ENCODE data around the gene IFT20. TPM values are rescaled to one million over a fixed set of nuclear protein-coding genes. Genes with fewer than 3 reads are reported as not detected.

IFT20 gene
- total and polyA plus RNA-seq, 9 of the 15 experiments (the other 6 are each of a cell fraction or from before 2014, with no cell fraction given): 11.2 to 38.6 (median 20.1) TPM

GRCh38 chr17:28295677-28296578 lies 39.3 kb downstream of the IFT20 start:
- 7% methylated on average over 3 of the region's 3 CpGs for WGBS (ENCODE audit: insufficient coverage, low coverage, missing lambda C conversion rate)
- Histone ChIP-seq H3K9me3 (replicated peaks; ENCODE audit: control insufficient read depth, insufficient read depth, low read depth, low read length) (no peaks in the 10 kb centered on the region), H3K27ac (ENCODE audit: extremely low read depth, low read depth, low read length) (no peak overlapping the region), H3K4me1 (replicated peaks in 1 of 2; ENCODE audit: control insufficient read depth in 2 of 2, insufficient read depth in 2 of 2, low read length in 2 of 2) (no peaks in the 10 kb centered on the region), H4K20me1 (replicated peaks; ENCODE audit: control insufficient read depth, insufficient read depth, low read length) (no peaks in the 10 kb centered on the region), H3K9ac (ENCODE audit: insufficient read depth in 1 of 2, low read depth in 2 of 2, low read length in 2 of 2) (no peak overlapping the region), H2AFZ (ENCODE audit: low read depth, low read length) (no peak overlapping the region), H3K36me3 (ENCODE audit: control insufficient read depth, insufficient read depth, low read length) (no peaks in the 10 kb centered on the region), H3K4me3 (no peak overlapping the region), H3K27me3 (ENCODE audit: control insufficient read depth in 2 of 2, insufficient read depth in 2 of 2, low read length in 2 of 2) (no peaks in the 10 kb centered on the region), H3K79me2 (ENCODE audit: control insufficient read depth, insufficient read depth, low read length) (no peaks in the 10 kb centered on the region), H3K4me2 (ENCODE audit: insufficient read depth, low read length) (no peak overlapping the region), H3K9me1 (ENCODE audit: control insufficient read depth, insufficient read depth, low read length) (no peaks in the 10 kb centered on the region)
- ATAC-seq (no peak), FAIRE-seq (no peak), DNase-seq (ENCODE audit: extremely low read depth in 1 of 4, low spot score in 3 of 4) (no peak)
- CTCF ChIA-PET (ENCODE audit: low intra/inter-chr PET ratio): no interaction called here
- intact Hi-C loops (cut with micrococcal nuclease): no loop called here
- POLR2A ChIA-PET: no interaction called here
- no TSS peak for BruUV-seq (replicated peaks)
- TF ChIP-seq ZNF316 (IDR thresholded peaks at IDR 0.05): 0 out of 2 replicates have a peak, but pooled peaks have one; percentile 5
- TF ChIP-seq U2AF2 (optimal IDR thresholded peaks at IDR 0.05; ENCODE audit: low read depth, low read length): no peak
- in situ Hi-C loops (cut with MboI): no loop called here

DNA sequence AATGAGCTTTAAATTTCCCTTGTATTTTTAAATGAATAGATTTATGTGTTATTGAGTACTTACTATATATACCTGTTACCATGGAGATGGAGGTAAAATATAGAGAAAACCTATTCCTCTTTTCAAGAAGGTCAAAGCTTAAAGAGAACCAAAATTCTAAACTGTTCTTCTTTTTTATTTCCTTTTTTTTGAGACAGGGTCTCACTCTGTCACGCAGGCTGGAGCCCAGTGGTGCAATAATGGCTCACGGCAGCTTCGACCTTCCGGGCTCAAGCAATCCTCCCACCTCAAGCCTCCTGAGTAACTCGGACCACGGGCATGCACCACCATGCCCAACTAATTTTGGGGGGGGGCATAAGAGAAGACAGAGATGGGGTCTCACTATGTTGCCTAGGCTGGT lies 41.3 kb downstream of the IFT20 start:
- no peaks in the 10 kb centered on the region for H3K36me3 ChIP-seq (ENCODE audit: control insufficient read depth, insufficient read depth, low read length)
- TF ChIP-seq, protein P1, sequence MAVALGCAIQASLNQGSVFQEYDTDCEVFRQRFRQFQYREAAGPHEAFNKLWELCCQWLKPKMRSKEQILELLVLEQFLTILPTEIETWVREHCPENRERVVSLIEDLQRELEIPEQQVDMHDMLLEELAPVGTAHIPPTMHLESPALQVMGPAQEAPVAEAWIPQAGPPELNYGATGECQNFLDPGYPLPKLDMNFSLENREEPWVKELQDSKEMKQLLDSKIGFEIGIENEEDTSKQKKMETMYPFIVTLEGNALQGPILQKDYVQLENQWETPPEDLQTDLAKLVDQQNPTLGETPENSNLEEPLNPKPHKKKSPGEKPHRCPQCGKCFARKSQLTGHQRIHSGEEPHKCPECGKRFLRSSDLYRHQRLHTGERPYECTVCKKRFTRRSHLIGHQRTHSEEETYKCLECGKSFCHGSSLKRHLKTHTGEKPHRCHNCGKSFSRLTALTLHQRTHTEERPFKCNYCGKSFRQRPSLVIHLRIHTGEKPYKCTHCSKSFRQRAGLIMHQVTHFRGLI (CRISPR knock-in tag; IDR thresholded peaks at IDR 0.05): no peak
- peak; percentile 36 for TF ChIP-seq RFX1 (IDR thresholded peaks at IDR 0.05)
- H3K9ac ChIP-seq (ENCODE audit: insufficient read depth in 1 of 2, low read depth in 2 of 2, low read length in 2 of 2): no peak overlapping the region
- H3K27me3 ChIP-seq (ENCODE audit: control insufficient read depth in 2 of 2, insufficient read depth in 2 of 2, low read length in 2 of 2): no peaks in the 10 kb centered on the region
- CTCF ChIA-PET (ENCODE audit: low intra/inter-chr PET ratio): no interaction called here
- no peaks in the 10 kb centered on the region for H3K4me1 ChIP-seq (replicated peaks in 1 of 2; ENCODE audit: control insufficient read depth in 2 of 2, insufficient read depth in 2 of 2, low read length in 2 of 2)
- H3K4me2 ChIP-seq (ENCODE audit: insufficient read depth, low read length): no peak overlapping the region
- H3K27ac ChIP-seq (ENCODE audit: extremely low read depth, low read depth, low read length): no peak overlapping the region
- no peaks in the 10 kb centered on the region for H3K9me1 ChIP-seq (ENCODE audit: control insufficient read depth, insufficient read depth, low read length)
- no TSS peak for BruUV-seq (replicated peaks)
- intact Hi-C loops (cut with micrococcal nuclease): no loop called here
- in situ Hi-C loops (cut with MboI): no loop called here
- FAIRE-seq (no peak), DNase-seq (ENCODE audit: extremely low read depth in 1 of 4, low spot score in 3 of 4) (no peak), ATAC-seq (no peak)
- 42% methylated on average over 6 of the region's 6 CpGs for WGBS (ENCODE audit: insufficient coverage, low coverage, missing lambda C conversion rate)
- no peaks in the 10 kb centered on the region for H4K20me1 ChIP-seq (replicated peaks; ENCODE audit: control insufficient read depth, insufficient read depth, low read length)
- no peaks in the 10 kb centered on the region for H3K79me2 ChIP-seq (ENCODE audit: control insufficient read depth, insufficient read depth, low read length)
- H2AFZ ChIP-seq (ENCODE audit: low read depth, low read length): no peak overlapping the region
- H3K9me3 ChIP-seq (replicated peaks; ENCODE audit: control insufficient read depth, insufficient read depth, low read depth, low read length): no peaks in the 10 kb centered on the region
- H3K4me3 ChIP-seq: no peak overlapping the region
- POLR2A ChIA-PET: no interaction called here

All from K562 (cell line).